Kidney epithelial cell (primary cell): ENCODE results near the gene HIRIP3. TPM values are rescaled to one million over a fixed set of nuclear protein-coding genes. Genes with fewer than 3 reads are reported as not detected.

Experiments
- DNase-seq: peaks from one replicate; pipeline ENCODE4 v3.0.0-alpha.2; 2010; ENCODE audit warnings: low read depth
- H3K27me3 ChIP-seq: 2 replicates; pipeline ENCODE4 v1.6.0; 2011; ENCODE audit warnings: low read length; ENCODE audit not compliant: control insufficient read depth, insufficient read depth
- H3K36me3 ChIP-seq: 2 replicates; pipeline ENCODE4 v1.5.1; 2011; ENCODE audit warnings: low read length; ENCODE audit not compliant: control insufficient read depth, insufficient read depth
- H3K4me3 ChIP-seq: 2 replicates; pipeline ENCODE4 v1.5.1; 2011; ENCODE audit warnings: low read depth, mild to moderate bottlenecking, control low read depth, low read length
- total RNA-seq: library from RNA; depleted of rRNA; stranded (reverse); fragments of >200 nt; gene quantifications from 2 replicates; pipeline ENCODE4 v1.2.3, GENCODE V29; 2015
- TF ChIP-seq, protein P1 (sequence below): IDR thresholded peaks from 2 replicates; pipeline ENCODE4 v1.5.1; 2011; ENCODE audit warnings: mild to moderate bottlenecking, moderate library complexity, low read length, control low read depth, inconsistent platforms; ENCODE audit not compliant: insufficient read depth, poor library complexity, severe bottlenecking

Gene HIRIP3
- total RNA-seq, 1 donor from 2014 or later: 20.3 TPM

DNA sequence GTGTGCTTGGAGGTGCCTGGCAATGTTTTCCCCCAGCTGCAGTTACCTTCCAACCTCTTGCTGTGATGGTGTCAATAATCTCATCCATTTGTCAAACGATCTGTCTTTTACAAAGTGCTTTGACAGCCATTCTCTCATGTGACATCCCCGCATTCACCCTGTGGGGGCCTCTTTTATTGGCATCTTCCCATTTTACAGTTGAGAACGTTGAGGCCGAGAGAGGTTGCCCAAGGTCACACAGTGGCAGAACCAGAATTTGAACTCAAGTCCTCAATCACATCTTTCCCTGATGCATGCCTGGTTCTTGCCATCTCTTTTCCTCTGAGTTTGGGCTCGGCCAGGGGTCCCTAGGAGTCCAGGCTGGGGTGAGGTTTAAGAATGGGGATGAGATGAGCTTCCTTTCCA lies 20.3 kb downstream of the HIRIP3 start:
- TF ChIP-seq, protein P1, sequence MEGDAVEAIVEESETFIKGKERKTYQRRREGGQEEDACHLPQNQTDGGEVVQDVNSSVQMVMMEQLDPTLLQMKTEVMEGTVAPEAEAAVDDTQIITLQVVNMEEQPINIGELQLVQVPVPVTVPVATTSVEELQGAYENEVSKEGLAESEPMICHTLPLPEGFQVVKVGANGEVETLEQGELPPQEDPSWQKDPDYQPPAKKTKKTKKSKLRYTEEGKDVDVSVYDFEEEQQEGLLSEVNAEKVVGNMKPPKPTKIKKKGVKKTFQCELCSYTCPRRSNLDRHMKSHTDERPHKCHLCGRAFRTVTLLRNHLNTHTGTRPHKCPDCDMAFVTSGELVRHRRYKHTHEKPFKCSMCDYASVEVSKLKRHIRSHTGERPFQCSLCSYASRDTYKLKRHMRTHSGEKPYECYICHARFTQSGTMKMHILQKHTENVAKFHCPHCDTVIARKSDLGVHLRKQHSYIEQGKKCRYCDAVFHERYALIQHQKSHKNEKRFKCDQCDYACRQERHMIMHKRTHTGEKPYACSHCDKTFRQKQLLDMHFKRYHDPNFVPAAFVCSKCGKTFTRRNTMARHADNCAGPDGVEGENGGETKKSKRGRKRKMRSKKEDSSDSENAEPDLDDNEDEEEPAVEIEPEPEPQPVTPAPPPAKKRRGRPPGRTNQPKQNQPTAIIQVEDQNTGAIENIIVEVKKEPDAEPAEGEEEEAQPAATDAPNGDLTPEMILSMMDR: no peak
- no peak for DNase-seq
- Histone ChIP-seq H3K27me3 (no peaks in the 10 kb centered on the region), H3K4me3 (peak overlapping the region; percentile 82), H3K36me3 (peaks cover 1% of the 10 kb centered on the region)

GRCh38 chr16:29974291-29975133 lies 20.9 kb downstream of the HIRIP3 start:
- H3K27me3 ChIP-seq: no peaks in the 10 kb centered on the region
- no peak for DNase-seq
- H3K36me3 ChIP-seq: peaks cover 1% of the 10 kb centered on the region
- TF ChIP-seq, protein P1: no peak
- peak overlapping the region; percentile 82 for H3K4me3 ChIP-seq

GRCh38 chr16:29973384-29974246 lies 21.8 kb downstream of the HIRIP3 start, which contains the start of gene TAOK2:
TSS of gene TAOK2 (plus strand) at chr16:29973868. CDS start at chr16:29977773, 3,905 bp downstream.
- peak; percentile 89 for DNase-seq

DNA sequence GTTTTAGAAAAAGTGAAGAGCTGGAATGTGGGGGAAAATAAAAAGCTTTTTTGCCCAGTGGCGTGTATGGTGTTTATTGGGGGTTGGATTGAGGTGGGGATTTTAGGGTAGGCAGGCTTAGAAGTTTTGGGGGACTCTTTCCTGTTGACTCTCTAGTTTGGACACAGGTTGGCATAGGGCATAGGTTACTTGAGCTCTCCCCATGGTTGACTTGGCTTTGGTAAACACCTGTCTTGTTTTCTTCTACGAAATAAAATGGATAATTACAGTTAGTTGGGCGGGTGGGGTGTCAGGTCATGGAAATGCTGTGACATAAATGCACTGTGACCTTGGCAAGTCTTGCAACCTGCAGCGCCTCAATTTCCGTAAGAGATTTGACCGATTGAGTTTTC lies 22.4 kb downstream of the HIRIP3 start:
- TF ChIP-seq, protein P1: no peak
- Histone ChIP-seq H3K27me3 (no peaks in the 10 kb centered on the region), H3K4me3 (no peak overlapping the region), H3K36me3 (peaks cover under 1% of the 10 kb centered on the region)
- DNase-seq: no peak

More at GRCh38 chr16:29973384-29974246, 21.8 kb downstream of the HIRIP3 start, which contains the start of gene TAOK2:
- Histone ChIP-seq H3K27me3 (no peaks in the 10 kb centered on the region), H3K36me3 (peaks cover 1% of the 10 kb centered on the region), H3K4me3 (peak within 1 kb of the TSS; percentile 82)
- TF ChIP-seq, protein P1: no peak

GRCh38 chr16:29972500-29972899 lies 22.9 kb downstream of the HIRIP3 start:
- Histone ChIP-seq H3K36me3 (no peaks in the 10 kb centered on the region), H3K4me3 (no peak overlapping the region), H3K27me3 (no peaks in the 10 kb centered on the region)
- DNase-seq: no peak
- TF ChIP-seq, protein P1: no peak
